Activated naive CD8-positive, alpha-beta T cell (primary cell): ENCODE results near the gene KRTAP20-2.

Experiments
- H3K27ac Mint-ChIP-seq: one replicate; pipeline ENCODE4 v1.8.0; 2021; ENCODE audit warnings: mixed read lengths
- H3K27me3 Mint-ChIP-seq: one replicate; pipeline ENCODE4 v1.8.0; 2021; ENCODE audit warnings: mixed read lengths
- H3K36me3 Mint-ChIP-seq: one replicate; pipeline ENCODE4 v1.8.0; 2021; ENCODE audit warnings: mixed read lengths
- H3K4me1 Mint-ChIP-seq: one replicate; pipeline ENCODE4 v1.8.0; 2021; ENCODE audit warnings: low read depth, mixed read lengths
- H3K4me3 Mint-ChIP-seq: one replicate; pipeline ENCODE4 v1.8.0; 2021; ENCODE audit warnings: mild to moderate bottlenecking, mixed read lengths
- H3K9me3 Mint-ChIP-seq: one replicate; pipeline ENCODE4 v1.8.0; 2021; ENCODE audit warnings: low read depth, mixed read lengths

KRTAP20-2 gene

DNA sequence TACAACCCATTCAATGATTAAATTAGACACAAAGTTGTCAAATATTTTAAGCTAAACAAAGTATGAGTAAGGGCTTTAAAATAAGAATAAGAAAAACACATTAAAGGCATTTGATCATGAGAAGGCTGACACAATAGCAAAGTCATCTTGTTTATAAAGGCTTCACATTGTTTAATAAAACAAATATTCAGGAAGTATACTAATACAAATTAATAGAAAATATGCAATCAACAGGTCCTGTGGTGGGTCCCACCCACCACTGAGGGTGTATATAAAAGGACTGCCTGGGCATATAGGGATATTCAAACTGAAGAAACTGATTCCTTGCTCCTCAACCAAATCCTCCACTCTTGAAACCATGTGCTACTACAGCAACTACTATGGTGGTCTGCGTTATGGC, at the start of gene KRTAP20-2:
KRTAP20-2 (plus strand) TSS at position 301 of the 400 bp plus-strand sequence; CDS start at position 359, 58 bp downstream.
- no peaks in the 10 kb centered on the region for H3K36me3 Mint-ChIP-seq
- H3K4me1 Mint-ChIP-seq: no peaks in the 10 kb centered on the region
- H3K27me3 Mint-ChIP-seq: no peaks in the 10 kb centered on the region
- H3K4me3 Mint-ChIP-seq: no peak within 1 kb of the TSS
- no peaks in the 10 kb centered on the region for H3K9me3 Mint-ChIP-seq
- no peak within 1 kb of the TSS for H3K27ac Mint-ChIP-seq

DNA sequence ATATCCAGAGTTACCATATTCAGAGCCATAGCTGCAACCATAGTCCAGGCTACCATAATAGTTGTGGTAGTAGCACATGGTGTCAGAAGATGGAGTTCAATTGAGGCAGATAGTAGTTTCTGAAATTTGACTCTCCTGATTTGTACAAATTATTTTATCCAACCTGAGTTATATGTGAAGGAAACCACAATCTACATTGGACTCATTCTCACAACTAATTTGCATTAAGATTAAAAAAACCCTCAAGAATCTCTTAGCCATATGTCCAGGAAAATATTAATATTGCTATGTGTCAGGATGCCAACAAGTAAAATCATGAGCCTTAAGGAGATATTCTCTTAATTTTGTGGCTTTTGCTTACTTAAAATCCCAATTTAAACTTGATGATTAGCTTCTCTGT, 44.7 kb upstream of the KRTAP20-2 start, which contains the start of gene KRTAP22-2:
KRTAP22-2 (minus strand) TSS at position 101 of the 400 bp plus-strand sequence.
- H3K27me3 Mint-ChIP-seq: no peaks in the 10 kb centered on the region
- H3K4me3 Mint-ChIP-seq: no peak within 1 kb of the TSS
- H3K4me1 Mint-ChIP-seq: no peaks in the 10 kb centered on the region
- H3K9me3 Mint-ChIP-seq: peaks cover 4% of the 10 kb centered on the region
- H3K36me3 Mint-ChIP-seq: no peaks in the 10 kb centered on the region
- no peak within 1 kb of the TSS for H3K27ac Mint-ChIP-seq

DNA sequence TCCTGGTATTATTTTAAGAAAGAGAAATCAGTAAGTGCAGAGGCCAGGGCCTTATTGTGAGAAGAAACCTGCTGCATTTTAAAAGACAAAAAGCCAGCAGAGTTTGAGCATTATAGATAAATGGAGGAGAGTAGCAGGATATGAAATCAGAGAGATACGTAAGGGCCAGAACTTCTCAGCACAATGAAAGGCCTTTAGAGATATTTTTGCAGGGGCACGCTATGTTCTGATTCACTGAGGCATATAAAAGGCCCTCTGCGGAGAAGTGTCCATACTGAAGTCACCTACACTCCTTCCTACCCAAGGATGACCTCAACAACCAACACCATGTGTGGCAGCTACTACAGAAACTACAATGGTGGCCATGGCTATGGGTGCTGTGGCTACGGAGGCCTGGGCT, 42.9 kb upstream of the KRTAP20-2 start, which contains the start of gene KRTAP6-3:
KRTAP6-3 (plus strand) TSS at position 301 of the 400 bp plus-strand sequence; CDS start at position 307, 6 bp downstream.
- Mint-ChIP-seq H3K9me3 (peaks cover 5% of the 10 kb centered on the region), H3K4me1 (no peaks in the 10 kb centered on the region), H3K4me3 (no peak within 1 kb of the TSS), H3K27ac (no peak within 1 kb of the TSS), H3K36me3 (no peaks in the 10 kb centered on the region), H3K27me3 (peaks cover 2% of the 10 kb centered on the region)

DNA sequence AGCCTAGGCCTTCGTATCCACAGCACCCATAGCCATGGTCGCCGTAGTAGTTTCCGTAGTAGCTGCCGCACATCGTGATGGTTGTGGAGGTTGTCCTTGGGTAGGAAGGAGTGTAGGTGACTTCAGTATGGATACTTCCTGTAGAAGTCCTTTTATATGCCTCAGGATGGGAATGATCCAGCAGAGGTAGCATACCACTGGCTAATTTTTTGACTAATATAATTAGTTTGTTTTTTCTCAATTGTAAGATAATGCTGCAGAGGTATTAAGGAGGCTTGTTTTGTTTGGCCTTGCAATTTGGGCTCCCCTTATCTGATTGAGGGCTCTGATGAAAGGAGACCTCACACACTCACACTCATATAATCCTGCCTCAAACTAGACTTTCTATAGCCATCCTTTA, 36.2 kb upstream of the KRTAP20-2 start, which contains the start of gene KRTAP6-2:
KRTAP6-2 (minus strand) TSS at position 101 of the 400 bp plus-strand sequence; CDS start at position 73, 28 bp downstream.
- H3K27ac Mint-ChIP-seq: no peak within 1 kb of the TSS

DNA sequence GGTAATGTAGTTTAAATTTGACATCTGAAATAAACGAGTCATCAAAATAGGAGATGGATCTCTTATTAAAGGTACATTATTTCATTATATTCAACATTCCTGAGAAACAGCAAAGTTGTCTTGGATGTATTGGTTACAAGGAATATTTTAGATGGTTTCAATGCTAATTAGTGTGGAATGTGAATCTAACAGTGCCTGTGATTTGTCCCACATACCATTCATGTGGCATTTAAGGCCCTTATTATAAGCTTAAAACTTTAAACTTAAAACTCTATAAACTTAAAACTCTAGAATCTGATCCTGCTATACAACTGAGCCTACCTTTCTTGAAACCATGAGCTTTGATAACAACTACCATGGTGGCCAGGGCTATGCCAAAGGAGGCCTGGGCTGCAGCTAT, 34.2 kb upstream of the KRTAP20-2 start, which contains the start of gene KRTAP22-1:
KRTAP22-1 (plus strand) TSS at position 301 of the 400 bp plus-strand sequence.
- Mint-ChIP-seq H3K27ac (no peak within 1 kb of the TSS), H3K36me3 (no peaks in the 10 kb centered on the region), H3K4me3 (no peak within 1 kb of the TSS), H3K4me1 (no peaks in the 10 kb centered on the region), H3K9me3 (no peaks in the 10 kb centered on the region), H3K27me3 (peaks cover 4% of the 10 kb centered on the region)

More for the DNA sequence above, 36.2 kb upstream of the KRTAP20-2 start, which contains the start of gene KRTAP6-2:
- Mint-ChIP-seq H3K27me3 (peaks cover 4% of the 10 kb centered on the region), H3K4me1 (no peaks in the 10 kb centered on the region), H3K36me3 (no peaks in the 10 kb centered on the region), H3K9me3 (peaks cover 5% of the 10 kb centered on the region), H3K4me3 (no peak within 1 kb of the TSS)

DNA sequence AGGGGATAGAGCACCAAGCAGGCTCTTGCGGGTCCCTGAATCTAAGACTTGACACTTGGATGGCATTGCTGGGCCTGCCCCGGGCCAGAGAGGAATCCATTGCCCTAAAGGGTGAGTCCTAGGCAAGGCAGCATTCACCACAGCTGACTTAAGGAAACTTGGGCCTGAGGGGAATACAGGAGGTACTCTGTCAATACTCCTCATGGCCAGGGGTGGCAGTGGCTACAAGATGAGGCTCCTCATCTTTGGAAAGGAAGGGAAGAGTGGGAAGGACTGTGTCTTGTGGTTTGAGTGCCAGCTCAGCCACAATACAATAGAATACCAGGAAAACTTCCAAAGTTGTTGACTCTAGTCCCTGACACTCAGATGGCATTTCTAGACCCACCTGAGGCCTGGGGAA, 29.0 kb upstream of the KRTAP20-2 start:
- H3K27ac Mint-ChIP-seq: no peak overlapping the region
- H3K4me1 Mint-ChIP-seq: no peaks in the 10 kb centered on the region
- H3K27me3 Mint-ChIP-seq: no peaks in the 10 kb centered on the region
- no peaks in the 10 kb centered on the region for H3K36me3 Mint-ChIP-seq
- peaks cover 7% of the 10 kb centered on the region for H3K9me3 Mint-ChIP-seq
- H3K4me3 Mint-ChIP-seq: no peak overlapping the region

DNA sequence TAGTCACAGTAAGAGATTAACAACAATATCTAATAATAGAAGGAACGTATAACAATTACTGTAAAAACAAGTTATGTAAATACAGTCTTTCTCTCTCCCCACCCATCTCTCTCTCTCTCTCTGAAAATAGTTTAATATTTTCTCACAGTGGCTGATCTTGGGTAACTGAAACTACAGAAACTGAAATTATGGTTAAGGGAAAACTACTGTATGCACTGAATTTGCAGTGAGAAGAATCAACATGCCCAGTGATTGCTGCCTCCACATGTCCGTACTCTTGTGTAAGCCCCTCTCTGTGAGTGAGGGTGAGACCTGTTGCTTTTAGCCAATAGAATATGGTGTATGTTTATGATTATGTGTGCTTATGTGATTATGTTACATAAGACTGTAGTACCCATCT, 22.9 kb upstream of the KRTAP20-2 start:
- Mint-ChIP-seq H3K36me3 (no peaks in the 10 kb centered on the region), H3K27ac (no peak overlapping the region), H3K9me3 (peaks cover 9% of the 10 kb centered on the region), H3K4me3 (no peak overlapping the region), H3K27me3 (no peaks in the 10 kb centered on the region), H3K4me1 (no peaks in the 10 kb centered on the region)

DNA sequence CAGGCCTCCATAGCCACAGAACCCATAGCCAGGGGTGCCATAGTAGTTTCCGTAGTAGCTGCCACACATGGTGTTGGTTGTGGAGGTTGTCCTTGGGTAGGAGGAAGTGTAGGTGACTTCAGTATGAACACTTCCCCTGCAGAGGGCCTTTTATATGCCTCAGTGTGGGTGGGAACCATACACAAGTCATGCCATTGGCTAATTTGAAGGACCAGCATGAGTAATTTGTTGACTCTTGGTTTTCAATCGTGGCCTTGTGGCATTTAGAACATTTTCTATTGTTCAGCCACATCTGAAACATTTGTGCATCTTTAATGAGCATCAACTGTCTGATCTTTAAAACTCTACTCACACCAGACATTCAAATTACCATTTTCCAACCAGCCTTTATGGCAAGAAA, 21.2 kb upstream of the KRTAP20-2 start, which contains the start of gene KRTAP6-1:
KRTAP6-1 (minus strand) TSS at position 95 of the 400 bp plus-strand sequence; CDS start at position 69, 26 bp downstream.
- H3K27me3 Mint-ChIP-seq: no peaks in the 10 kb centered on the region
- peaks cover 9% of the 10 kb centered on the region for H3K9me3 Mint-ChIP-seq
- H3K4me3 Mint-ChIP-seq: no peak within 1 kb of the TSS
- no peaks in the 10 kb centered on the region for H3K4me1 Mint-ChIP-seq
- H3K27ac Mint-ChIP-seq: no peak within 1 kb of the TSS
- no peaks in the 10 kb centered on the region for H3K36me3 Mint-ChIP-seq

DNA sequence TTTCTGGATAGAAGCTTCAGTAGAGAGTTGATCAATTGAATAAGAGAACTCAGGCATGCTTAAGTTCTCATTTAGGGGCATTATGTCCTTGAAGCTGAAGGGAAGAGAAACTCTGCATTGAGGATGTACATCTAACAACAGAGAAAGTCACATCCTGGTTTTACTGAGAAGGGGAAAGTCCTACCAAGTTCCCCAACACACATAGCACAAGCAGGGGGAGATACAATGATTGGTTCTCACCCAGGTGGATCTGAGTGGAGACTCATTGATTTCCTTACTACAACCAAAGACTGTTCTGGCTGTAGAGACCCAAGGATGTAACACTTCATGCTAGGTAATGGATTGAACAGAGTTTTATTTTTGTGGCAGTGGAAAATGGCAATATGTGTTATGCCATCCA, 19.8 kb upstream of the KRTAP20-2 start:
- no peaks in the 10 kb centered on the region for H3K4me1 Mint-ChIP-seq
- no peaks in the 10 kb centered on the region for H3K27me3 Mint-ChIP-seq
- H3K27ac Mint-ChIP-seq: no peak overlapping the region
- no peak overlapping the region for H3K4me3 Mint-ChIP-seq
- H3K36me3 Mint-ChIP-seq: no peaks in the 10 kb centered on the region
- H3K9me3 Mint-ChIP-seq: peaks cover 8% of the 10 kb centered on the region

DNA sequence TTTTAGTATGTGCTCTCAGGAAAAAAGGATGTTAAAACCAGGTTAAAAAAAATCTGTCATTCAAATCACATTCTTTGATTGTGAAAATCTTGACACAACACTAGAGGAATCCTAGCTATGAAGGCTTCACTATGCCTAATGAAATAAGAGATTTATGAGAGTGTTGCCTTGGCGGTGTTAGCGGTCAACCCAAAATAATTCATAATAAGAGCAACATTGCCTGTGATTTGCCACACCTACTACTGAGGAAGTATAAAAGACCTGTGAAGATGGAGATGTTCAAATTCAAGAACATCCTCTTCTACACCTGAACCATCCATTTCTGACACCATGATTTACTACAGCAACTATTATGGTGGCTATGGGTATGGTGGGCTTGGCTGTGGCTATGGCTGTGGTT, 18.9 kb upstream of the KRTAP20-2 start, which contains the start of gene KRTAP20-1:
KRTAP20-1 (plus strand) TSS at position 301 of the 400 bp plus-strand sequence; CDS start at position 331, 30 bp downstream.
- Mint-ChIP-seq H3K36me3 (no peaks in the 10 kb centered on the region), H3K9me3 (no peaks in the 10 kb centered on the region), H3K27me3 (no peaks in the 10 kb centered on the region), H3K27ac (no peak within 1 kb of the TSS), H3K4me3 (no peak within 1 kb of the TSS), H3K4me1 (no peaks in the 10 kb centered on the region)

DNA sequence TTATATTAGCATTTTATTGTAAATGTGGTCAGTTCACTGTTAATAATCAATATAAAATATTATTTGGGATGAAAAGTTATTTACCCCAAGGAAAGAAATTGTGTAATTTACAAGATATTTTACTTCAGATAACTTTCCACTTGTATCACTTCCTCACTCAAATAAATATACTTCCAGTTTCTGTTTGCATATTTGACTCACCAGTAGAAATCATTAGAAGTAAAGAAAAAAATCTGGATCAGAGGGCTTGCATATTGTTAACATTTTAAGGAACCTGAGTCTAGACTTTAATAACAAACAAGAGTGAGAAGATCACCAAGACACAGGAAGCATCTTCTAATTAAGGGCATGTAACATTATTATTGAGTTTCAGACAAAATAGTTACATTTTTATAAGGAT, 14.9 kb upstream of the KRTAP20-2 start:
- Mint-ChIP-seq H3K9me3 (no peaks in the 10 kb centered on the region), H3K4me1 (no peaks in the 10 kb centered on the region), H3K36me3 (no peaks in the 10 kb centered on the region), H3K4me3 (no peak overlapping the region), H3K27me3 (no peaks in the 10 kb centered on the region), H3K27ac (no peak overlapping the region)

DNA sequence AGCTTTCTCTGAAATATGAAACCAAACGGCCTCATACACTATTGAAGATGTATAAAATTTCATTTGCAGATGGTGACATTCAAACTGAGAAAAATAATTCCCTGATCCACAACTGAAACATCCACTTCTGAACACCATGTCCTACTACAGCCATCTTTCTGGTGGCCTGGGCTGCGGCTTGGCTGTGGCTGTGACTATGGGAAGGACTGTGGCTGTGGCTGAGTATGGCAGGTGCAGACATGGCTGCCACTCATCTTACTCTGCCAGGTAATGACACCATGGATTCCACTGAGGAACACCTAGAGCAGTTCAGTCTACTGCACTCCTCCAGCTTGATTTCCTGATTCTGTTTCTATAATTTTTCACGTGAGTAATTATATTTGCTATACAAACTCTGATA, 14.5 kb upstream of the KRTAP20-2 start, which contains the start of gene KRTAP20-4:
KRTAP20-4 (plus strand) TSS at position 106 of the 400 bp plus-strand sequence.
- no peaks in the 10 kb centered on the region for H3K9me3 Mint-ChIP-seq
- H3K4me1 Mint-ChIP-seq: no peaks in the 10 kb centered on the region
- H3K27me3 Mint-ChIP-seq: no peaks in the 10 kb centered on the region
- no peak within 1 kb of the TSS for H3K27ac Mint-ChIP-seq
- no peak within 1 kb of the TSS for H3K4me3 Mint-ChIP-seq
- no peaks in the 10 kb centered on the region for H3K36me3 Mint-ChIP-seq

DNA sequence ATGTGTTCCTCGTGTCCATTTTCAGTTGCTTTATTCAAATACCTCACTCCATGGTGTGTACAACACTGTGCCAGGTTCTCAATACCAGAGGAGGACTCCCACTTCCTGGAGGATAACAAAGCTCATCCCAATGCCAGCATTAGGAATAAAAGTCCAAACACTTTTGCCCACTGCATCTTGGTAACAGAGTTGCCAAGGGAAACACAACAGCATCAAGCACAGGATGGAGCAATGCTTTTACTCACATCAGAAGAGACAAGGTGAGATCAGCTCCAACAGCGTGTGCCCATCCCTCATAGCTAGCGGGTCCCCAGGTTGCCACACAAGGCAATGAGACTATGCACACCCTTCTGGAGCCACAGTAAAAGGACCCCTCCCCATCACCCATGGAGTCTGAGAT, 11.6 kb upstream of the KRTAP20-2 start:
- no peak overlapping the region for H3K4me3 Mint-ChIP-seq
- H3K27ac Mint-ChIP-seq: no peak overlapping the region
- H3K9me3 Mint-ChIP-seq: no peaks in the 10 kb centered on the region
- no peaks in the 10 kb centered on the region for H3K4me1 Mint-ChIP-seq
- no peaks in the 10 kb centered on the region for H3K27me3 Mint-ChIP-seq
- no peaks in the 10 kb centered on the region for H3K36me3 Mint-ChIP-seq

DNA sequence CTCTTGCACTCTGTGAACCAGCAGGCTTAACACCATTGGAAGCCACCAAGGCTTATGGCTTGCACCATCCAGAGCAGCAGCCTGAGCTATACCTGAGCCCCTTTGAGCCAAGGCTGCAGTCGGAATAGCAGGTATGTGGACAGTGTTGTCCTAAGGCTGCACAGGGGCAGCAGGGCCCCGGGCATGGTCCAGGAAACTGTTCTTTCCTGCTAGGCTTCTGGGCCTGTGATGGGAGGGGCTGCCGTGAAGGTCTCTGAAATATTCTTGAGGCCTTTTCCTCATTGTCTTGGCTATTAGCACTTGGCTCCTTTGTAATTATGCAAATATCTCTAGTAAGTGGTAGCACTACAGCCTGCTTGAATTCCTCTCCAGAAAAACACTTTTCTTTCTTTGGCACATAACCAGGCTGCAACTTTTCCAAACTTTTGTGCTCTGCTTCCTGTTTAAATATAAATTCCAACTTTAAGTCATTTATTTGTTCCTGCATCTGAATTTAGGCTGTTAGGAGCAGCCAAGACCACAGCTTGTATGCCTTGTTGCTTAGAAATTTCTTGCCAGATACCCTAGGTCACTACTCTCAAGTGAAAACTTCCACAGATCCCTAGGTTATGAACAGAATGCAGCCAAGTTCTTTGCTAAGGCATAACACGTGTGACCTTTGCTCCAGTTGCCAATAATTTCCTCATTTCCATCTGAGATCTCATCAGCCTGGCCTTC, 9.4 kb upstream of the KRTAP20-2 start:
- Mint-ChIP-seq H3K4me1 (no peaks in the 10 kb centered on the region), H3K36me3 (no peaks in the 10 kb centered on the region), H3K4me3 (no peak overlapping the region), H3K27ac (no peak overlapping the region), H3K27me3 (no peaks in the 10 kb centered on the region), H3K9me3 (no peaks in the 10 kb centered on the region)

DNA sequence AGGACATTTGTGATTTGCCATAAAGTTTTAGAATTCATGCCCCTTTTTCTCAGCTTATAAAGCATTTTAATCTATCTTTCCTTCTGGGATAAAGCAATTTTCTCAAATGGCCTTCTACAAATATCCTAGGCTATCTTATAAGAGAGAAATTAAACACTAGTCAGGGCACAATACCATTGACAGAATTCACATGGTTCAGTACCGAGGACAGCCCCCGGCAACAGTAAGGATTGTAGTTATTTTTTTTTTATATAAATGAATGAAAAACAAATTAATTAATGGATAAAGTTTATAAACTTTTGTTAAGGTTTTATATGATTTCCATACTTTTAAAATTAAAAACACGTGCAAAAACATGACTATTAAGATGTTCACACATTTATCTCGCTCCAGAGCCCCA, 6.9 kb upstream of the KRTAP20-2 start:
- no peak overlapping the region for H3K27ac Mint-ChIP-seq
- no peak overlapping the region for H3K4me3 Mint-ChIP-seq
- H3K27me3 Mint-ChIP-seq: no peaks in the 10 kb centered on the region
- H3K9me3 Mint-ChIP-seq: no peaks in the 10 kb centered on the region
- no peaks in the 10 kb centered on the region for H3K36me3 Mint-ChIP-seq
- no peaks in the 10 kb centered on the region for H3K4me1 Mint-ChIP-seq
